Epidermal melanocyte (primary cell): ENCODE data around the gene EFHC2.

Experiments
- DNase-seq: peaks from one replicate; pipeline ENCODE4 v3.0.0; 2011; ENCODE audit warnings: low spot score; ENCODE audit not compliant: insufficient read length

Gene EFHC2

GRCh38 chrX:44155126-44155525, 188.3 kb downstream of the EFHC2 start:
- DNase-seq: no peak

GRCh38 chrX:44152852-44153251, 190.6 kb downstream of the EFHC2 start:
- DNase-seq: no peak

- DNase-seq: no peak
Measured at GRCh38 chrX:44147130-44147529, 196.3 kb downstream of the EFHC2 start.

GRCh38 chrX:44144177-44144945, 199.1 kb downstream of the EFHC2 start:
- DNase-seq: no peak

- no peak for DNase-seq
Measured at GRCh38 chrX:44143061-44143602, 200.3 kb downstream of the EFHC2 start.

- DNase-seq: no peak
Measured at GRCh38 chrX:44130189-44130588, 213.3 kb downstream of the EFHC2 start.

GRCh38 chrX:44113337-44113736, 230.1 kb downstream of the EFHC2 start:
- no peak for DNase-seq

- no peak for DNase-seq
Measured at GRCh38 chrX:44106864-44107263, 236.6 kb downstream of the EFHC2 start.

- no peak for DNase-seq
Measured at GRCh38 chrX:44105228-44105913, 238.1 kb downstream of the EFHC2 start.

- no peak for DNase-seq
Measured at GRCh38 chrX:44104699-44105098, 238.8 kb downstream of the EFHC2 start.

GRCh38 chrX:44101281-44101680, 242.2 kb downstream of the EFHC2 start:
- DNase-seq: no peak

GRCh38 chrX:44099366-44099765, 244.1 kb downstream of the EFHC2 start:
- no peak for DNase-seq
